GM23338 (cell line): Measurements from ENCODE around the gene MAMDC2.

Experiments
- CREB1 ChIP-seq: fragments of 250-450 bp; sonication (Bioruptor Pico); IDR thresholded peaks from 2 replicates; pipeline ENCODE4 v1.5.0; 2020; ENCODE audit warnings: low read depth, mild to moderate bottlenecking, moderate library complexity
- EZH2 ChIP-seq: fragments of 200-600 bp; sonication (generic); IDR thresholded peaks from one replicate; pipeline ENCODE4 v1.8.0; 2017; ENCODE audit warnings: antibody characterized with exemption, mild to moderate bottlenecking, low read depth; ENCODE audit not compliant: unreplicated experiment
- EZH2phosphoT487 ChIP-seq: fragments of 200-600 bp; sonication (generic); IDR thresholded peaks from one replicate; pipeline ENCODE4 v1.8.1; 2018; ENCODE audit warnings: antibody characterized with exemption; ENCODE audit not compliant: unreplicated experiment
- POLR2AphosphoS5 ChIP-seq: IDR thresholded peaks from 2 replicates; pipeline ENCODE4 v1.6.1; 2016; ENCODE audit warnings: antibody characterized with exemption, low read depth
- TF ChIP-seq, protein P1 (sequence below): IDR thresholded peaks from one replicate; pipeline ENCODE4 v1.6.1; 2018; ENCODE audit warnings: antibody characterized with exemption; ENCODE audit not compliant: unreplicated experiment
- TF ChIP-seq, protein P2 (sequence below), 2 experiments: fragments of 200-600 bp in 1 of 2; sonication (generic) in 1 of 2; conservative IDR thresholded peaks; 2 replicates each; pipeline versions ENCODE4 v1.5.1 to v1.6.1; 2016 to 2017; ENCODE audit warnings: antibody characterized with exemption in 2 of 2, low read depth in 2 of 2, mild to moderate bottlenecking in 2 of 2, moderate library complexity in 1 of 2

DNA sequence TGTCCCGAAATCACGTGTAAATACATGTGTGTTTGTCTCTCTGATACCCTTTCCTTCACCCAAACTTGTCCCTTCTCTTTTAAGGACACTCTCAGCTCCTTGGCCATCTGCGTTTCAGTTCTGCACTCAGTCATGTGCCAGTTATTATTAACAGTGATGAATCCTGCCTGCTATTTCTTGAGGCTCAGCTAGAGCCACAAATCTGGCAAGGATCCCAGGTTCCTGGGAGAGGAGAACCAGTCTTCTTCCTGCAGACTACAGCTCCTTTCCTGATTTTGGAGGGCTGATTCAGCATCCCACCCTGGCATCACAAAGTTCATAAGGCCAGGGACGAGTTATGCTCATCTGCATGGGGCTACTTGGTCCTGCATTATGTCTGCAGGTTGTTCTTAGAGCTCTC is 5.6 kb downstream of the MAMDC2 start:
- TF ChIP-seq, protein P1, sequence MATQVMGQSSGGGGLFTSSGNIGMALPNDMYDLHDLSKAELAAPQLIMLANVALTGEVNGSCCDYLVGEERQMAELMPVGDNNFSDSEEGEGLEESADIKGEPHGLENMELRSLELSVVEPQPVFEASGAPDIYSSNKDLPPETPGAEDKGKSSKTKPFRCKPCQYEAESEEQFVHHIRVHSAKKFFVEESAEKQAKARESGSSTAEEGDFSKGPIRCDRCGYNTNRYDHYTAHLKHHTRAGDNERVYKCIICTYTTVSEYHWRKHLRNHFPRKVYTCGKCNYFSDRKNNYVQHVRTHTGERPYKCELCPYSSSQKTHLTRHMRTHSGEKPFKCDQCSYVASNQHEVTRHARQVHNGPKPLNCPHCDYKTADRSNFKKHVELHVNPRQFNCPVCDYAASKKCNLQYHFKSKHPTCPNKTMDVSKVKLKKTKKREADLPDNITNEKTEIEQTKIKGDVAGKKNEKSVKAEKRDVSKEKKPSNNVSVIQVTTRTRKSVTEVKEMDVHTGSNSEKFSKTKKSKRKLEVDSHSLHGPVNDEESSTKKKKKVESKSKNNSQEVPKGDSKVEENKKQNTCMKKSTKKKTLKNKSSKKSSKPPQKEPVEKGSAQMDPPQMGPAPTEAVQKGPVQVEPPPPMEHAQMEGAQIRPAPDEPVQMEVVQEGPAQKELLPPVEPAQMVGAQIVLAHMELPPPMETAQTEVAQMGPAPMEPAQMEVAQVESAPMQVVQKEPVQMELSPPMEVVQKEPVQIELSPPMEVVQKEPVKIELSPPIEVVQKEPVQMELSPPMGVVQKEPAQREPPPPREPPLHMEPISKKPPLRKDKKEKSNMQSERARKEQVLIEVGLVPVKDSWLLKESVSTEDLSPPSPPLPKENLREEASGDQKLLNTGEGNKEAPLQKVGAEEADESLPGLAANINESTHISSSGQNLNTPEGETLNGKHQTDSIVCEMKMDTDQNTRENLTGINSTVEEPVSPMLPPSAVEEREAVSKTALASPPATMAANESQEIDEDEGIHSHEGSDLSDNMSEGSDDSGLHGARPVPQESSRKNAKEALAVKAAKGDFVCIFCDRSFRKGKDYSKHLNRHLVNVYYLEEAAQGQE = no peak
- TF ChIP-seq, protein P2, sequence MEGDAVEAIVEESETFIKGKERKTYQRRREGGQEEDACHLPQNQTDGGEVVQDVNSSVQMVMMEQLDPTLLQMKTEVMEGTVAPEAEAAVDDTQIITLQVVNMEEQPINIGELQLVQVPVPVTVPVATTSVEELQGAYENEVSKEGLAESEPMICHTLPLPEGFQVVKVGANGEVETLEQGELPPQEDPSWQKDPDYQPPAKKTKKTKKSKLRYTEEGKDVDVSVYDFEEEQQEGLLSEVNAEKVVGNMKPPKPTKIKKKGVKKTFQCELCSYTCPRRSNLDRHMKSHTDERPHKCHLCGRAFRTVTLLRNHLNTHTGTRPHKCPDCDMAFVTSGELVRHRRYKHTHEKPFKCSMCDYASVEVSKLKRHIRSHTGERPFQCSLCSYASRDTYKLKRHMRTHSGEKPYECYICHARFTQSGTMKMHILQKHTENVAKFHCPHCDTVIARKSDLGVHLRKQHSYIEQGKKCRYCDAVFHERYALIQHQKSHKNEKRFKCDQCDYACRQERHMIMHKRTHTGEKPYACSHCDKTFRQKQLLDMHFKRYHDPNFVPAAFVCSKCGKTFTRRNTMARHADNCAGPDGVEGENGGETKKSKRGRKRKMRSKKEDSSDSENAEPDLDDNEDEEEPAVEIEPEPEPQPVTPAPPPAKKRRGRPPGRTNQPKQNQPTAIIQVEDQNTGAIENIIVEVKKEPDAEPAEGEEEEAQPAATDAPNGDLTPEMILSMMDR (conservative IDR thresholded peaks at IDR 0.05; ENCODE audit: low read depth in 2 of 2) = no peak
- TF ChIP-seq POLR2AphosphoS5 = no peak
- no peak for TF ChIP-seq EZH2
- TF ChIP-seq EZH2phosphoT487 = no peak
- TF ChIP-seq CREB1 = no peak
